Mesothelial cell of epicardium (in vitro differentiated cells): ENCODE data around the gene ANKRD50. TPM values are rescaled to one million over a fixed set of nuclear protein-coding genes. Genes with fewer than 3 reads are reported as not detected.

Experiments used
- DNase-seq, 2 experiments: peaks; one replicate each; pipeline ENCODE4 v3.0.0; 2021; ENCODE audit warnings: low spot score in 2 of 2; ENCODE audit not compliant: unreplicated experiment in 2 of 2
- H3K27ac Mint-ChIP-seq: 2 replicates; pipeline ENCODE4 v1.8.0; 2021; ENCODE audit warnings: mixed read lengths
- H3K27me3 Mint-ChIP-seq: 2 replicates; pipeline ENCODE4 v1.8.0; 2021; ENCODE audit warnings: low read depth, mixed read lengths
- H3K36me3 Mint-ChIP-seq: 2 replicates; pipeline ENCODE4 v1.8.0; 2021; ENCODE audit warnings: mixed read lengths
- H3K4me1 Mint-ChIP-seq: 2 replicates; pipeline ENCODE4 v1.8.0; 2021; ENCODE audit warnings: mixed read lengths
- H3K4me3 Mint-ChIP-seq: 2 replicates; pipeline ENCODE4 v1.8.0; 2021; ENCODE audit warnings: mild to moderate bottlenecking, moderate library complexity, mixed read lengths
- H3K9me3 Mint-ChIP-seq: 2 replicates; pipeline ENCODE4 v1.8.0; 2021; ENCODE audit warnings: mixed read lengths
- total RNA-seq: library from RNA; stranded (reverse); gene quantifications from 3 replicates; pipeline ENCODE4 v1.2.1, GENCODE V29; 2021
- TF ChIP-seq, protein P1 (sequence below): fragments of 200-600 bp; sonication (generic); IDR thresholded peaks from one replicate; pipeline ENCODE4 v1.5.0; 2021; ENCODE audit warnings: antibody characterized with exemption; ENCODE audit not compliant: unreplicated experiment

ANKRD50 gene
- total RNA-seq, 1 donor from 2014 or later = 73.1 TPM

DNA sequence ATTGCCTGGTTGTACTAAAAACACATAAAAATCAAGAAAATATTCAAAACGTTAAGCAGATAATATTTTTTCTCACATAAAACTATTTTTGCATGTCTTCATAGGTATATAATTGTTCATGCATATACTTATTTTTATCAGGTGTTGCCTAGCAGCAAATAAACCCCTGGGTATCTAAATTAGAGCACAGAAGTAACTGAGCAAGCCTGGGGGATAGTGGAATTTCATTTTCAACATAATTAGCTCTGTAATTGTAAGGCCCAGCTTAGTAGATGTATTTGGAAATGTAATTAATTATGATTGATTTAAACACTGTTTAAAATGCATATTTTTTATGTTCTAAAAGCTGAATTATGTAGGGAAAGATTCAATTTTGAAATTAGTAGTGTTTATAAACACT, 82.9 kb downstream of the ANKRD50 start:
- Mint-ChIP-seq H3K9me3 (peaks cover 7% of the 10 kb centered on the region), H3K4me3 (no peak overlapping the region), H3K4me1 (peaks cover 20% of the 10 kb centered on the region), H3K27ac (no peak overlapping the region), H3K36me3 (peaks cover 20% of the 10 kb centered on the region), H3K27me3 (no peaks in the 10 kb centered on the region)
- DNase-seq = no peak
- TF ChIP-seq, protein P1, sequence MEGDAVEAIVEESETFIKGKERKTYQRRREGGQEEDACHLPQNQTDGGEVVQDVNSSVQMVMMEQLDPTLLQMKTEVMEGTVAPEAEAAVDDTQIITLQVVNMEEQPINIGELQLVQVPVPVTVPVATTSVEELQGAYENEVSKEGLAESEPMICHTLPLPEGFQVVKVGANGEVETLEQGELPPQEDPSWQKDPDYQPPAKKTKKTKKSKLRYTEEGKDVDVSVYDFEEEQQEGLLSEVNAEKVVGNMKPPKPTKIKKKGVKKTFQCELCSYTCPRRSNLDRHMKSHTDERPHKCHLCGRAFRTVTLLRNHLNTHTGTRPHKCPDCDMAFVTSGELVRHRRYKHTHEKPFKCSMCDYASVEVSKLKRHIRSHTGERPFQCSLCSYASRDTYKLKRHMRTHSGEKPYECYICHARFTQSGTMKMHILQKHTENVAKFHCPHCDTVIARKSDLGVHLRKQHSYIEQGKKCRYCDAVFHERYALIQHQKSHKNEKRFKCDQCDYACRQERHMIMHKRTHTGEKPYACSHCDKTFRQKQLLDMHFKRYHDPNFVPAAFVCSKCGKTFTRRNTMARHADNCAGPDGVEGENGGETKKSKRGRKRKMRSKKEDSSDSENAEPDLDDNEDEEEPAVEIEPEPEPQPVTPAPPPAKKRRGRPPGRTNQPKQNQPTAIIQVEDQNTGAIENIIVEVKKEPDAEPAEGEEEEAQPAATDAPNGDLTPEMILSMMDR = no peak
